GM12864 (cell line): Measurements from ENCODE around the gene NDUFB3.

Experiments used
- DNase-seq: peaks from one replicate; pipeline ENCODE4 v3.0.0-alpha.2; 2011; ENCODE audit warnings: low read depth
- H3K4me3 ChIP-seq: 2 replicates; pipeline ENCODE4 v1.5.1; 2011; ENCODE audit warnings: mild to moderate bottlenecking, low read depth, low read length, control low read depth
- CTCF ChIP-seq: IDR thresholded peaks from 2 replicates; pipeline ENCODE4 v1.5.1; 2011; ENCODE audit warnings: low read depth, mild to moderate bottlenecking, moderate library complexity, low read length, control low read depth, inconsistent platforms; ENCODE audit errors: missing control alignments

The NDUFB3 gene

GRCh38 chr2:201118961-201119854 lies 47.4 kb downstream of the NDUFB3 start:
- no peak for TF ChIP-seq CTCF
- peak overlapping the region; percentile 83 for H3K4me3 ChIP-seq
- no peak for DNase-seq

- no peak for TF ChIP-seq CTCF
- no peak for DNase-seq
- H3K4me3 ChIP-seq, result peak overlapping the region; percentile 83; the same call in 1 of the 2 replicates
Measured at GRCh38 chr2:201122276-201122675, 50.5 kb downstream of the NDUFB3 start.

- DNase-seq, result no peak
- H3K4me3 ChIP-seq, result peak overlapping the region; percentile 45; the same call in 1 of the 2 replicates
Measured at GRCh38 chr2:201126308-201127151, 54.7 kb downstream of the NDUFB3 start.

DNA sequence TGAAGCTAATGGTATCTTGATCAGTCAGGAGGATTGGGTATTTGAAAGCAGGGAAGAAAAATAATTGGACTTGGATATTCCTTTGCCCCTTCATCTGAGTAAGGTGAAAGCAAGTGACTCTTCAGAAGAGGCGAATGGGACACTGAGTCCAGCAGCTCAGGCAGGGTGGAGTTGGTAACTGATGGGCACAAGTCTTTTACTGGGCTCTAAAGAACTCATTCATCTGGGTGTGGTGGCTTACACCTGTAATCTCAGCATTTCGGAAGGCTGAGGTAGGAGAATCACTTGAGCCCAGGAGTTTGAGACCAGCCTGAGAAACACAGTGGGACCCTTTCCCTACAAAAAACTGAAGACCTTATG lies 55.3 kb downstream of the NDUFB3 start:
- no peak for DNase-seq
- H3K4me3 ChIP-seq, result peak overlapping the region; percentile 45
- no peak for TF ChIP-seq CTCF

More at GRCh38 chr2:201126308-201127151, 54.7 kb downstream of the NDUFB3 start:
- no peak for TF ChIP-seq CTCF

DNA sequence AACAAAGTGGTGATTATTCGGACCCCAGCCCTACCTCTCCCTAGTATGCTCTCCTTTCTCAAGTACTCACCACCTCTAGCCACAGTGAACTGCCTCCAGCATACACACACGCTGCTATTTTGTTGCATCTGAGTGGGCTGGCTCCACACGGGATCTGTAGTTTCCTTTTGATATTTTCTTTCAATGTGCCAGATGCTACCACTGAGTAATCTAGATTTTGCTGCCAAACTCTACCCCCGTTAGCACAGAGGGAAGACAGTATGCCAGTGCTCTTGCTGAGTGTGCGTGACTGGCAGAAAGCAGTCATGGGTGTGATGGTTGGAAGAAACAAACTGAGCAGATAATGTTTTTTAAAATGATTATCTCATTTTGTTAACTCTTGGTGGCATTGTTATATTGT lies 55.8 kb downstream of the NDUFB3 start:
- H3K4me3 ChIP-seq, result peak overlapping the region; percentile 45
- no peak for TF ChIP-seq CTCF
- no peak for DNase-seq

GRCh38 chr2:201128033-201128432 lies 56.2 kb downstream of the NDUFB3 start:
- no peak for TF ChIP-seq CTCF
- DNase-seq, result no peak
- H3K4me3 ChIP-seq, result no peak overlapping the region; the same call in 1 of the 2 replicates
